HT-29 (cell line): ENCODE results near the gene NOS1. TPM values are rescaled to one million over a fixed set of nuclear protein-coding genes. Genes with fewer than 3 reads are reported as not detected.
"Not testable (repeated sequence)": the region's sequence is repeated elsewhere in the genome, so short reads cannot be mapped to it uniquely, and the experiment has no call there.

Experiments
- DNase-seq: peaks from one replicate; pipeline ENCODE4 v3.0.0-alpha.2; 2015; ENCODE audit warnings: low spot score
- total RNA-seq: library from RNA; depleted of rRNA; stranded (reverse); fragments of >200 nt; shearing (Covaris generic); gene quantifications from 2 replicates; pipeline ENCODE4 v1.2.3, GENCODE V29; 2014

Gene NOS1
- total RNA-seq, 1 experiment from 2014 or later, result not detected

- DNase-seq, result no peak
Observed at GRCh38 chr12:117272690-117273089, 88.7 kb downstream of the NOS1 start.

GRCh38 chr12:117262749-117263148, 98.7 kb downstream of the NOS1 start:
- no peak for DNase-seq

DNA sequence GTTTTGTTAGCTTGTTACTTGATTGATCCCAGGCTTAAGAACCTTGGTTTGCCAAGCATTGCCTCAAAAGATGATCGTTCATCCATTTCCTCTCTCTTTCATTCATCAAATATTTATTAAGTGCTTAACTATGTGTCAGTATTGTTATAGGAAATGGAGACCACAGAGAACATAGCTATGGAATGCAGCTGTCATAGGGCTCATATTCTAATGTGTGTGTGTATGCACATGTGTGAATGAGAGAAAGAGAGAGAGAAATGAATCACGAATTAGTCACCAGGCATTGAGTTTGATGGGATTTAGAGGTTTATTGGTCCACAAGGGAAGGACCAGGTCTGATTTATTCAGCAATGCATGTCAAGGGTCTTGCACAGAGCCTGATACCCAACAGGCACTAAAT, 100.2 kb downstream of the NOS1 start:
- DNase-seq, result no peak

- DNase-seq, result no peak
Observed at GRCh38 chr12:117255386-117255785, 106.0 kb downstream of the NOS1 start.

GRCh38 chr12:117243488-117243887, 117.9 kb downstream of the NOS1 start:
- DNase-seq, result no peak

DNA sequence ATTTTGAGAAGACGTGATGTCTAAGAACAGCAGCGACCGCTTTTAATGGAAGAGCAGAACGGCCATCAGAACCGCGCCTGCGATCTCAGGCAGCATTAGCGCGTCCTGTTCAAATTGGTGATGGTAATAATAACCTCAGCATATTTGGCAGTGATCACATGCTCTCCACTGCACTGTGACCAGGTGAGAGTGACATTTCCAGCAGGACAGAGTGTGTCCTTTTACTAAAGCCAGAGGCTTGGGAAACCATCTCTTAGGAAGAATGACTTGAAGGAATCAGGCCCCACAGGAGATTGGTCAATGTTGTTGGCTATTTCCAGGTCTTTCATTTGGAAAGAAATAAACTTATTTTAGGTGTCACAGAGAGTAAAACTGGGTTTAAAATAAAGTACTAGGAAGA, 119.7 kb downstream of the NOS1 start:
- DNase-seq, result no peak

GRCh38 chr12:117240081-117240755, 121.2 kb downstream of the NOS1 start:
- no peak for DNase-seq

DNA sequence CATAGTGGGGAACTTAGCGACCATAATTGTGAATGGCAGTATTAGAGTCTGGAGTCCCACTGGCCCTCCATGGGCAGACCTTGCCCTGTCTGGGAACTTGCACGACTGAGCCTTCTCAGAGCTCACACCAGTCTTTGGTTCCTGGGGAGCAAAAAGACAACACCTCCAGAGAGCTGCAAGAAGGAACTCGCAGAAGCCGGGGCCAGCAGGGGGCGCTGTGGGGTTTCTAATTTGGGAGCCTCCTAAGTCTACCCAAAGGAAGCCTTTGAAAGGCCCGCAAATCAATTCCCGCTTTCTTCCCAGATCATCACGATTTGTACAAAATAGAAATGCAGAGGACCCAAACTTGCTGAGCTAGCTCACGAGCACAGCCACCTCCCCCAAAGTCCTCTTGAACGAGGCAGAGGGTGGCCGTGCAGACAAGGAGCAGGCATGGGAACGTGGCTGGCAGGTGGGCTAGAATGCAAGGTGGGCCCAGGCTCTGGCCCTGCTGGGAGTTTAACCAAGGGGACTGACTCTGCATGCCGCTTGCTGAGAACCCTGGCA, 124.9 kb downstream of the NOS1 start:
- peak; percentile 80 for DNase-seq

GRCh38 chr12:117235261-117235660, 126.2 kb downstream of the NOS1 start:
- no peak for DNase-seq

DNA sequence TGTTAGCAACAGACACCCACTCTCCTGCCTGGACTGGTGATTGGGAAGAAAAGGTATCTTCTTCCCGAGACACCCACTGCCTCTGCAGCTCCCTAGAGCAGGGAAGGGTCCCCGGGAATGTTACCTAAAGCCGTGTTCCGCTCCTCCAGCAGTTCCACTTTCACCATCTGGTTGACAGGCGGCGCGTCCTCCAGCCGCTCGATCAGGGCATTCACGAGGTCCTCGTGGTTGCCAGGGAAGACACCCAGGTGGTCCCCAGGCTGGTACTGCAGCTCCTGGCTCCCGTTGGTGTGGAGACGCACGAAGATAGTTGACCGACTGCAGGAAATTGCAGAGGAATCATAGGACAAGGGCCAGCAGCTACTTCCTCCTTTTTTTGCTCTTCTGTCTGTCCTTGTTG, 127.0 kb downstream of the NOS1 start:
- no peak for DNase-seq

GRCh38 chr12:117231750-117232149, 129.7 kb downstream of the NOS1 start:
- DNase-seq, result peak; percentile 4

- DNase-seq, result peak; percentile 26
Observed at GRCh38 chr12:117228239-117228638, 133.2 kb downstream of the NOS1 start.

DNA sequence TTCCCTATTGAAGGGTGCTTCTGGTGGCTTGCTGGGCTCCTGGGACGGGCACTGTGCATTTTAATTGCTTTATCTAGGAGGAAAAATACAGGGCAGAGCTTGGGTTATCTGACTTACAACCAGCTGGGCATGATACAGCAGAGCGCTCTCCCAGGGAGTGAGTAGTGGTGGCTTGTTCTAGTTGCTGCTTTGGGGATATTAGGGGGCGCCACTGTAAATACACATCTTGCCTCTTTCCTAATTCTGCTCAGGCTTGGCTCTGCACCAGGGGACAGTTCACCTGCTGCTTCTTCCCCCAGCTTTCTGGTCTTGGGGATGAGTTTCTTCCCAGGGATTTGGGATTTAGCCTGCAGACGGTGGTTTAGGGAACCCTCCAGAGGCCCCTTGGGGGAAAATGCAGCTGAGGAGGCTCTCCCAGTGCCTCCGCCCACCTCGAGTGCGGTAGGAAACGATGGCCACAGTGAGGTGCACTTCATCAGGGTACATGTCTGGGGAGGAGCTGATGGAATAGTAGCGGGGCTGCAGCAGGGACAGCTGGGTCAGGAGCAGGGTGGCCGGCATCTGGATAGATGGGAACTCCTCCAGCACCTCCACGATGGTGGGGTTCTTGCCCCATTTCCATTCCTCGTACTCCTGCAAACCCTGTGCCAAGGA, 134.3 kb downstream of the NOS1 start:
- DNase-seq, result no peak

GRCh38 chr12:117226505-117226904, 134.9 kb downstream of the NOS1 start:
- DNase-seq, result no peak

GRCh38 chr12:117225179-117225578, 136.2 kb downstream of the NOS1 start:
- no peak for DNase-seq

DNA sequence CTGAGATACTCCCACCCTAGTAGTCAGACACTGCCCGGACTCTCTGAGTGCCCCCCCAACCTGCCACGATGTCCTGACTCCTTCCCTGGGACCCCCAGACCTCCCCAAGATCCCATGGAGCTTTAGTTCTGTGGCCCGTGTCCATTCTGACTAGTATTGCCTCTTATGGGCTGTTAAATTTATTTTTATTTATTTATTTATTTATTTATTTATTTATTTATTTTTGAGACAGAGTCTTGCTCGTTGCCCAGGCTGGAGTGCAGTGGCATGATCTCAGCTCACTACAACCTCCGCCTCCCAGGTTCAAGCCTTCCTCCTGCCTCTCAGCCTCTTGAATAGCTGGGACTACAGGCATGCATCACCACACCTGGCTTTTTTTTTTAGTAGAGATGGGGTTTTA, 140.5 kb downstream of the NOS1 start:
- DNase-seq, result not testable (repeated sequence)

GRCh38 chr12:117218149-117218548, 143.3 kb downstream of the NOS1 start:
- DNase-seq, result no peak

- DNase-seq, result no peak
Observed at GRCh38 chr12:117216686-117217085, 144.7 kb downstream of the NOS1 start.

- no peak for DNase-seq
Observed at GRCh38 chr12:117214797-117215196, 146.6 kb downstream of the NOS1 start.

GRCh38 chr12:117213295-117213808, 148.1 kb downstream of the NOS1 start:
- no peak for DNase-seq

GRCh38 chr12:117212563-117213190, 148.7 kb downstream of the NOS1 start:
- DNase-seq, result peak; percentile 87

GRCh38 chr12:117210266-117210918, 151.0 kb downstream of the NOS1 start:
- no peak for DNase-seq
